Colonic mucosa (tissue), 4 donors: ENCODE data around the gene DOCK2. TPM values are rescaled to one million over a fixed set of nuclear protein-coding genes. Genes with fewer than 3 reads are reported as not detected.

Experiments used
- DNase-seq: peaks from one replicate; pipeline ENCODE4 v3.0.0-alpha.2; 2020
- H3K27ac ChIP-seq: fragments of 200-600 bp; one replicate; pipeline ENCODE4 v1.8.0; 2021
- H3K27me3 ChIP-seq: fragments of 200-600 bp; one replicate; pipeline ENCODE4 v1.8.0; 2021
- H3K36me3 ChIP-seq: fragments of 200-600 bp; one replicate; pipeline ENCODE4 v1.8.0; 2021
- H3K4me1 ChIP-seq: fragments of 200-600 bp; one replicate; pipeline ENCODE4 v1.8.0; 2021; ENCODE audit warnings: mild to moderate bottlenecking
- H3K4me3 ChIP-seq: fragments of 200-600 bp; one replicate; pipeline ENCODE4 v1.8.0; 2021
- H3K9ac ChIP-seq, 2 donors: one replicate each; pipeline ENCODE4 v1.7.0; 2013; ENCODE audit warnings: control low read depth in 2 of 2, low read depth in 2 of 2, low read length in 2 of 2
- H3K9me3 ChIP-seq: fragments of 200-600 bp; one replicate; pipeline ENCODE4 v1.8.0; 2021
- intact Hi-C: fragments of 100-400 bp; cut with DNase I; formaldehyde crosslinking; loops from one replicate; pipeline ENCODE4 v1.14.1; 2022
- total RNA-seq, 2 donors: library from RNA; stranded (reverse); fragmentation: NEBNext Ultra II Directional in 1 of 2; extraction: Animal tissue kit (Norgen Biotek cat#: 25700) in 1 of 2; gene quantifications; one replicate each; pipeline ENCODE4 v1.2.1, GENCODE V29; 2021
- TF ChIP-seq, protein P1 (sequence below): fragments of 200-600 bp; IDR thresholded peaks from one replicate; pipeline ENCODE4 v1.8.0; 2022; ENCODE audit warnings: antibody characterized with exemption, mild to moderate bottlenecking
- donor health status: healthy.
- donor health status: DM: no; HTN: no; CAD: no.
- donor health status: DM: no; HTN: no; CAD: no.

Gene DOCK2
- total RNA-seq, 2 donors from 2014 or later, result 4.8 to 6.0 TPM

DNA sequence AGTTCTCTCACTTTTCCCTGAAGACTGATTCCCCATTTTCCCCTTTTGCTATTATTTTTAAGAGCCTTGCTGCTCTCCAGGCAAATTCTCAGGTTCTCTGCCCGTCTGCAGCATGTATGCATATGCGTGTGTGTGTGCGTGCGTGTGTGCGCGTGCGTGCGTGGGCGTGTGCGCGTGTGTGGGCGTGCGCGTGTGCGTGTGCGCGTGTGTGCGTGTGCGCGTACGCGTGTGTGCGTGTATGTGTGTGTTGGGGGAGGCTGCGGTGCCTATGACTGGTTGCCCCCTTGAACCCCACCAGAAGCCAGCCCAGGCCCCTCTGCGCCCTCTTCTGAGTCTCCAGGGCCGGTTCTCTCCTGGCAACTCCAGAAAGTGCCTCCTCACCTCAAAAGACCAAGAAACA is 467.6 kb downstream of the DOCK2 start:
- H3K9ac ChIP-seq, result no peak overlapping the region
- no peak for DNase-seq
- TF ChIP-seq, protein P1, sequence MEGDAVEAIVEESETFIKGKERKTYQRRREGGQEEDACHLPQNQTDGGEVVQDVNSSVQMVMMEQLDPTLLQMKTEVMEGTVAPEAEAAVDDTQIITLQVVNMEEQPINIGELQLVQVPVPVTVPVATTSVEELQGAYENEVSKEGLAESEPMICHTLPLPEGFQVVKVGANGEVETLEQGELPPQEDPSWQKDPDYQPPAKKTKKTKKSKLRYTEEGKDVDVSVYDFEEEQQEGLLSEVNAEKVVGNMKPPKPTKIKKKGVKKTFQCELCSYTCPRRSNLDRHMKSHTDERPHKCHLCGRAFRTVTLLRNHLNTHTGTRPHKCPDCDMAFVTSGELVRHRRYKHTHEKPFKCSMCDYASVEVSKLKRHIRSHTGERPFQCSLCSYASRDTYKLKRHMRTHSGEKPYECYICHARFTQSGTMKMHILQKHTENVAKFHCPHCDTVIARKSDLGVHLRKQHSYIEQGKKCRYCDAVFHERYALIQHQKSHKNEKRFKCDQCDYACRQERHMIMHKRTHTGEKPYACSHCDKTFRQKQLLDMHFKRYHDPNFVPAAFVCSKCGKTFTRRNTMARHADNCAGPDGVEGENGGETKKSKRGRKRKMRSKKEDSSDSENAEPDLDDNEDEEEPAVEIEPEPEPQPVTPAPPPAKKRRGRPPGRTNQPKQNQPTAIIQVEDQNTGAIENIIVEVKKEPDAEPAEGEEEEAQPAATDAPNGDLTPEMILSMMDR, result no peak
- H3K27ac ChIP-seq, result no peak overlapping the region
- no peaks in the 10 kb centered on the region for H3K9me3 ChIP-seq
- H3K4me3 ChIP-seq, result no peak overlapping the region
- no peaks in the 10 kb centered on the region for H3K36me3 ChIP-seq
- H3K4me1 ChIP-seq, result no peaks in the 10 kb centered on the region
- no peaks in the 10 kb centered on the region for H3K27me3 ChIP-seq
- intact Hi-C loops, result loop anchor here (5.0 to 10.0 kb wide), 2 partner anchors 80 to 318 kb away; no protein-coding TSS in a partner anchor

- no peaks in the 10 kb centered on the region for H3K4me1 ChIP-seq
- no peak within 1 kb of the TSS for H3K9ac ChIP-seq
- no peaks in the 10 kb centered on the region for H3K27me3 ChIP-seq
- no peaks in the 10 kb centered on the region for H3K36me3 ChIP-seq
- H3K27ac ChIP-seq, result no peak within 1 kb of the TSS
- DNase-seq, result no peak
- H3K4me3 ChIP-seq, result no peak within 1 kb of the TSS
- intact Hi-C loops, result loop anchor here (10.0 kb wide), 1 partner anchor 79 kb away; no protein-coding TSS in a partner anchor
- TF ChIP-seq, protein P1, result no peak
- no peaks in the 10 kb centered on the region for H3K9me3 ChIP-seq
Measured at GRCh38 chr5:170105642-170106611, 468.9 kb downstream of the DOCK2 start, which contains the start of gene FOXI1. Gene FOXI1, plus strand, starts transcription at chr5:170105897. Its CDS starts 61 bp downstream, at chr5:170105958.

GRCh38 chr5:170107674-170108073 is 470.6 kb downstream of the DOCK2 start:
- TF ChIP-seq, protein P1, result no peak
- H3K4me1 ChIP-seq, result no peaks in the 10 kb centered on the region
- intact Hi-C loops, result loop anchor here (10.0 kb wide), 1 partner anchor 77 kb away; no protein-coding TSS in a partner anchor
- DNase-seq, result no peak
- H3K9ac ChIP-seq, result no peak overlapping the region
- H3K36me3 ChIP-seq, result no peaks in the 10 kb centered on the region
- H3K4me3 ChIP-seq, result no peak overlapping the region
- no peaks in the 10 kb centered on the region for H3K9me3 ChIP-seq
- H3K27me3 ChIP-seq, result no peaks in the 10 kb centered on the region
- H3K27ac ChIP-seq, result no peak overlapping the region

GRCh38 chr5:170108266-170108785 is 471.3 kb downstream of the DOCK2 start:
- Histone ChIP-seq H3K4me1 (no peaks in the 10 kb centered on the region), H3K36me3 (no peaks in the 10 kb centered on the region), H3K9ac (no peak overlapping the region), H3K9me3 (no peaks in the 10 kb centered on the region), H3K27me3 (no peaks in the 10 kb centered on the region), H3K4me3 (no peak overlapping the region), H3K27ac (no peak overlapping the region)
- DNase-seq, result no peak
- TF ChIP-seq, protein P1, result no peak
- intact Hi-C loops, result loop anchor here (10.0 kb wide), 1 partner anchor 76 kb away; no protein-coding TSS in a partner anchor
